ENCODE data around the gene EMX2.

Gene EMX2

GRCh38 chr10:117532003-117532385, 10.6 kb upstream of the EMX2 start:
- DNase-seq (ENCODE audit: low spot score) = no peak

- DNase-seq (ENCODE audit: low spot score) = no peak
Measured at GRCh38 chr10:117532451-117533107, 10.0 kb upstream of the EMX2 start.

GRCh38 chr10:117533507-117534281, 8.9 kb upstream of the EMX2 start:
- no peak for DNase-seq (ENCODE audit: low spot score)

- DNase-seq (ENCODE audit: low spot score) = peak; percentile 63
Measured at GRCh38 chr10:117534321-117535297, 7.9 kb upstream of the EMX2 start.

- DNase-seq (ENCODE audit: low spot score) = peak; percentile 63
Measured at GRCh38 chr10:117535298-117536071, 7.1 kb upstream of the EMX2 start.

- DNase-seq (ENCODE audit: low spot score) = no peak
Measured at GRCh38 chr10:117536072-117536865, 6.3 kb upstream of the EMX2 start.

GRCh38 chr10:117536866-117537435, 5.6 kb upstream of the EMX2 start:
- no peak for DNase-seq (ENCODE audit: low spot score)

- DNase-seq (ENCODE audit: low spot score) = no peak
Measured at GRCh38 chr10:117537436-117537903, 5.1 kb upstream of the EMX2 start.

GRCh38 chr10:117537904-117538524, 4.5 kb upstream of the EMX2 start:
- DNase-seq (ENCODE audit: low spot score) = no peak

GRCh38 chr10:117539361-117539773, 3.2 kb upstream of the EMX2 start:
- no peak for DNase-seq (ENCODE audit: low spot score)

- DNase-seq (ENCODE audit: low spot score) = no peak
Measured at GRCh38 chr10:117539903-117540639, 2.5 kb upstream of the EMX2 start.

GRCh38 chr10:117540640-117541404, 1.7 kb upstream of the EMX2 start:
- DNase-seq (ENCODE audit: low spot score) = no peak

GRCh38 chr10:117541405-117541908, 1.1 kb upstream of the EMX2 start:
- DNase-seq (ENCODE audit: low spot score) = no peak

- DNase-seq (ENCODE audit: low spot score) = peak; percentile 89
Measured at GRCh38 chr10:117541909-117542705, 439 bp upstream of the EMX2 start.

GRCh38 chr10:117543225-117544003, 868 bp downstream of the EMX2 start:
- no peak for DNase-seq (ENCODE audit: low spot score)

GRCh38 chr10:117544004-117544701, 1.6 kb downstream of the EMX2 start:
- no peak for DNase-seq (ENCODE audit: low spot score)
